HEK293T (cell line): Measurements from ENCODE around the gene HOOK1.

Experiments
- CTCF ChIA-PET: fragments of 350-600 bp; formaldehyde crosslinking; extraction: SDS; loops from one replicate; lab custom pipeline; 2021; ENCODE audit warnings: antibody characterized with exemption, inconsistent platforms; lab: Yijun Ruan, JAX
- POLR2A ChIA-PET: fragments of 350-600 bp; formaldehyde crosslinking; extraction: SDS; loops from one replicate; lab custom pipeline; 2020; ENCODE audit warnings: antibody characterized with exemption, inconsistent platforms; lab: Yijun Ruan, JAX
- DNase-seq: peaks from one replicate; pipeline ENCODE4 v3.0.0; 2012; ENCODE audit warnings: mixed read lengths; ENCODE audit errors: extremely low spot score
- ARNT ChIP-seq: fragments of 450-650 bp; IDR thresholded peaks from 2 replicates; pipeline ENCODE4 v1.6.1; 2017; ENCODE audit warnings: mild to moderate bottlenecking
- BHLHE40 ChIP-seq: fragments of 450-650 bp; IDR thresholded peaks from 2 replicates; pipeline ENCODE4 v1.6.1; 2016; ENCODE audit warnings: mild to moderate bottlenecking, moderate library complexity, borderline replicate concordance
- CTBP1 ChIP-seq: fragments of 450-650 bp; IDR thresholded peaks from 2 replicates; pipeline ENCODE4 v1.6.1; 2016; ENCODE audit warnings: borderline replicate concordance
- ELF4 ChIP-seq: fragments of 450-650 bp; IDR thresholded peaks from 2 replicates; pipeline ENCODE4 v1.6.1; 2017; ENCODE audit warnings: antibody characterized with exemption
- FOXA1 ChIP-seq: fragments of 450-650 bp; IDR thresholded peaks from 2 replicates; pipeline ENCODE4 v1.6.1; 2016; ENCODE audit warnings: mild to moderate bottlenecking
- FOXK2 ChIP-seq: fragments of 450-650 bp; IDR thresholded peaks from 2 replicates; pipeline ENCODE4 v1.6.1; 2016; ENCODE audit warnings: mild to moderate bottlenecking
- FOXM1 ChIP-seq: fragments of 450-650 bp; IDR thresholded peaks from 2 replicates; pipeline ENCODE4 v1.6.1; 2017; ENCODE audit warnings: mild to moderate bottlenecking, borderline replicate concordance
- HDGF ChIP-seq: fragments of 450-650 bp; IDR thresholded peaks from 2 replicates; pipeline ENCODE4 v1.6.1; 2017; ENCODE audit warnings: antibody characterized with exemption, borderline replicate concordance
- L3MBTL2 ChIP-seq: fragments of 450-650 bp; conservative IDR thresholded peaks from 2 replicates; pipeline ENCODE4 v1.6.1; 2016; ENCODE audit warnings: mild to moderate bottlenecking
- LEF1 ChIP-seq: fragments of 450-650 bp; IDR thresholded peaks from 2 replicates; pipeline ENCODE4 v1.6.1; 2017; ENCODE audit warnings: mild to moderate bottlenecking, borderline replicate concordance
- NFRKB ChIP-seq: fragments of 450-650 bp; IDR thresholded peaks from 2 replicates; pipeline ENCODE4 v1.6.1; 2016; ENCODE audit warnings: mild to moderate bottlenecking, moderate library complexity
- PKNOX1 ChIP-seq: fragments of 450-650 bp; IDR thresholded peaks from 2 replicates; pipeline ENCODE4 v1.6.1; 2016
- SP1 ChIP-seq: fragments of 450-650 bp; IDR thresholded peaks from 2 replicates; pipeline ENCODE4 v1.6.1; 2017
- SUZ12 ChIP-seq: fragments of 450-650 bp; IDR thresholded peaks from 2 replicates; pipeline ENCODE4 v1.6.1; 2016; ENCODE audit warnings: mild to moderate bottlenecking
- TARDBP ChIP-seq: fragments of 450-650 bp; IDR thresholded peaks from 2 replicates; pipeline ENCODE4 v1.6.1; 2016
- ZNF384 ChIP-seq: fragments of 450-650 bp; IDR thresholded peaks from 2 replicates; pipeline ENCODE4 v1.6.1; 2016

HOOK1 gene

GRCh38 chr1:59879996-59880505 lies 65.3 kb downstream of the HOOK1 start:
- ChIA-PET CTCF (interaction anchor here (0.9 to 6.7 kb wide), 5 partner anchors 64 to 96 kb away, joined by 3 to 86 read pairs (median 4); no protein-coding TSS in a partner anchor), POLR2A (no interaction called here)
- DNase-seq = no peak
- TF ChIP-seq SUZ12 = no peak
- TF ChIP-seq BHLHE40 = no peak
- TF ChIP-seq HDGF = no peak
- no peak for TF ChIP-seq TARDBP
- TF ChIP-seq LEF1 = no peak
- TF ChIP-seq L3MBTL2 = no peak
- no peak for TF ChIP-seq FOXA1
- TF ChIP-seq NFRKB = no peak
- TF ChIP-seq ZNF384 = no peak
- no peak for TF ChIP-seq ARNT
- TF ChIP-seq CTBP1 = no peak
- no peak for TF ChIP-seq ELF4
- TF ChIP-seq FOXM1 = no peak
- no peak for TF ChIP-seq SP1
- no peak for TF ChIP-seq PKNOX1

- CTCF ChIA-PET = interaction anchor here (1.0 to 6.7 kb wide), 2 partner anchors 66 to 86 kb away, joined by 4 to 86 read pairs; no protein-coding TSS in a partner anchor
- POLR2A ChIA-PET = no interaction called here
- no peak for TF ChIP-seq TARDBP
- no peak for DNase-seq
Measured at GRCh38 chr1:59880735-59881134, 66.0 kb downstream of the HOOK1 start.

- DNase-seq = no peak
- TF ChIP-seq TARDBP = no peak
- no peak for TF ChIP-seq ARNT
- TF ChIP-seq PKNOX1 = no peak
- no peak for TF ChIP-seq L3MBTL2
- no peak for TF ChIP-seq ELF4
- no peak for TF ChIP-seq FOXK2
- no peak for TF ChIP-seq CTBP1
- no peak for TF ChIP-seq LEF1
- no peak for TF ChIP-seq FOXM1
- TF ChIP-seq SP1 = no peak
- no peak for TF ChIP-seq BHLHE40
- no peak for TF ChIP-seq FOXA1
- ChIA-PET CTCF (interaction anchor here (2.2 kb wide), 1 partner anchor 62 kb away, joined by 7 read pairs; no protein-coding TSS in a partner anchor), POLR2A (no interaction called here)
Measured at GRCh38 chr1:59885160-59885832, 70.5 kb downstream of the HOOK1 start.

GRCh38 chr1:59892841-59893811 lies 78.4 kb downstream of the HOOK1 start:
- CTCF ChIA-PET = interaction anchor here (1.0 to 2.0 kb wide), 3 partner anchors 10 to 54 kb away, joined by 3 to 7 read pairs (median 5); no protein-coding TSS in a partner anchor
- POLR2A ChIA-PET = no interaction called here
- DNase-seq = no peak
- no peak for TF ChIP-seq SUZ12
- TF ChIP-seq BHLHE40 = no peak
- TF ChIP-seq FOXK2 = no peak
- TF ChIP-seq ARNT = no peak
- TF ChIP-seq SP1 = no peak
- no peak for TF ChIP-seq LEF1

- CTCF ChIA-PET = no interaction called here
- no peak for DNase-seq
- TF ChIP-seq ARNT = no peak
- no peak for TF ChIP-seq SP1
- no peak for TF ChIP-seq FOXK2
- TF ChIP-seq PKNOX1 = no peak
- TF ChIP-seq FOXA1 = no peak
- no peak for TF ChIP-seq SUZ12
- TF ChIP-seq L3MBTL2 = no peak
- TF ChIP-seq ELF4 = no peak
- POLR2A ChIA-PET = no interaction called here
Measured at GRCh38 chr1:59897165-59897564, 82.4 kb downstream of the HOOK1 start.

- CTCF ChIA-PET = no interaction called here
- DNase-seq = no peak
- POLR2A ChIA-PET = no interaction called here
Measured at GRCh38 chr1:59898927-59899326, 84.2 kb downstream of the HOOK1 start.

More at GRCh38 chr1:59898927-59899326, 84.2 kb downstream of the HOOK1 start:
- TF ChIP-seq CTBP1 = no peak
- TF ChIP-seq ZNF384 = no peak
- TF ChIP-seq FOXM1 = no peak
- TF ChIP-seq HDGF = no peak
- TF ChIP-seq NFRKB = no peak
- TF ChIP-seq ARNT = no peak
- TF ChIP-seq SUZ12 = no peak
- no peak for TF ChIP-seq ELF4
- no peak for TF ChIP-seq TARDBP
